Hindlimb muscle (tissue), 1 donor: Measurements from ENCODE around the gene SP2. TPM values are rescaled to one million over a fixed set of nuclear protein-coding genes. Genes with fewer than 3 reads are reported as not detected.
A peak's percentile ranks its signal among the peaks of the same experiment; 100 is the strongest.
"Not testable (repeated sequence)": the region's sequence is repeated elsewhere in the genome, so short reads cannot be mapped to it uniquely, and the experiment has no call there.

Source experiments
- DNase-seq: peaks from one replicate; pipeline ENCODE4 v3.0.0-alpha.2; 2013
- polyA plus RNA-seq: library from polyadenylated mRNA; unstranded; fragments of 120-200 nt; gene quantifications from one replicate; pipeline ENCODE4 v1.2.1, GENCODE V29; 2013; ENCODE audit not compliant: insufficient read length

The SP2 gene
- polyA plus RNA-seq, 1 donor, result 19.0 TPM

- DNase-seq, result no peak
These were observed 4.4 kb upstream of the SP2 start for GRCh38 chr17:47891545-47892088.

- no peak for DNase-seq
These were observed 1.3 kb upstream of the SP2 start for GRCh38 chr17:47894498-47895346.

GRCh38 chr17:47895347-47895855, 635 bp upstream of the SP2 start:
- no peak for DNase-seq

GRCh38 chr17:47896672-47897490, 845 bp downstream of the SP2 start:
- DNase-seq, result no peak

GRCh38 chr17:47897561-47897960, 1.5 kb downstream of the SP2 start:
- DNase-seq, result no peak

GRCh38 chr17:47898241-47898640, 2.2 kb downstream of the SP2 start:
- no peak for DNase-seq

- DNase-seq, result no peak
These were observed 3.6 kb downstream of the SP2 start for GRCh38 chr17:47899643-47900042.

GRCh38 chr17:47901423-47901822, 5.4 kb downstream of the SP2 start:
- DNase-seq, result no peak

GRCh38 chr17:47902039-47902744, 6.2 kb downstream of the SP2 start:
- no peak for DNase-seq

- DNase-seq, result peak; percentile 74
These were observed 9.2 kb downstream of the SP2 start for GRCh38 chr17:47905221-47905733.

- DNase-seq, result no peak
These were observed 10.4 kb downstream of the SP2 start for GRCh38 chr17:47906443-47906842.

- DNase-seq, result no peak
These were observed 12.0 kb downstream of the SP2 start for GRCh38 chr17:47907932-47908562.

- no peak for DNase-seq
These were observed 17.0 kb downstream of the SP2 start for GRCh38 chr17:47913050-47913449.

- DNase-seq, result no peak
These were observed 18.4 kb downstream of the SP2 start for GRCh38 chr17:47914306-47914948.

GRCh38 chr17:47915776-47916398, 19.9 kb downstream of the SP2 start:
- DNase-seq, result peak; percentile 54

- DNase-seq, result no peak
These were observed 20.6 kb downstream of the SP2 start for GRCh38 chr17:47916489-47917208.

GRCh38 chr17:47917581-47917980, 21.5 kb downstream of the SP2 start:
- DNase-seq, result no peak

GRCh38 chr17:47918006-47918405, 22.0 kb downstream of the SP2 start:
- no peak for DNase-seq

- no peak for DNase-seq
These were observed 23.0 kb downstream of the SP2 start for GRCh38 chr17:47918991-47919390.

GRCh38 chr17:47919889-47920288, 23.9 kb downstream of the SP2 start:
- not testable (repeated sequence) for DNase-seq
